Activated CD4-positive, alpha-beta T cell treated with anti-CD3 and anti-CD28 coated beads, Interleukin-2, Interleukin-4, amounts not matched to agents 100 ng/mL and 50 ng/mL, durations not matched to agents 16 hours and 8 hours (primary cell): ENCODE results near the gene ST6GALNAC6.

Source experiments
- DNase-seq: peaks from one replicate; pipeline ENCODE4 v3.0.0-alpha.2; 2020; ENCODE audit warnings: low spot score

The ST6GALNAC6 gene

DNA sequence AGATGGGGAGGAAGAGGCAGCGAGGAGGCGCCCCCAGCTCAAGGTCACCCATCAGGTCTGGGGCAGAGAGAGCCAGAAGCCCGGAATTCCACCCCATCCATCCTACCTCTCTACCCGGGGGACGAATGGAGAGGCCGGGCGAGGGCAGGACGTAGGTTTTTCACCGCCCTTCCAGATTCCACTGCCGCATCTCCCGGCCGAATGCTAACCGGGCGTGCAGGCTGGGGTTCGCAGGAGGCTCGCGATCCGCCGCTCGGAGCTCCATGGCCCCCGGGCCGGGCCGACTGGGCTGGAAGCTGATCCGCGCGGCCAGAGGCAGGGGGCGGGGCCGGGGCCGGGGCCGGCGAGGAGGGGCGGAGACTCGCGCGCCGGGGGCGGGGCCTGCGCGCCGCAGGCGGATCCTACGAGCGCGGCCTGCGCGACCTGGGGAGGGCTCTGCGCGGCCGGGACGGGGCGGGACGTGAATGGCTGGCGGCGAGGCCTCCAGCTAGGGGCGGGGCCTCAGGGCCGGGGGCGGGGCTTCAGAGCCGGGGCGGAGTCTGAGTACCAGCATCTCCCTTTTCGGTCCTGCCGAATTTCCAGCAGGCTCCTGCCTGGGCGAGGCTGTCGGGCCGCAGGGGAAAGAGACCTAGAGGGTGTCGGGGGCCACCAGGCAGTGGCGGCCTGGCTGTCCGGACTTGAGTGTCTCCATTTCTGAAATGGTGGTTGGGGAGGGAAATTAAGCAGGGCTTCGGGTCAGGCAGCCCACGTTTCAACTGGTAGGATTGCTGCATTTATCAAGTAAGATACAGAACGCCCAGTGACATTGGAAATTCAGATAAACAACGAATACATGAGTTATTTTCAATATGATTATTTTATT lies 17.5 kb upstream of the ST6GALNAC6 start, which contains the start of gene ST6GALNAC4:
Gene ST6GALNAC4, minus strand, starts transcription at position 322 of the 862 bp plus-strand sequence. CDS start 622 bp downstream, outside the sequence.
- DNase-seq, result peak; percentile 95

GRCh38 chr9:127915801-127916719 lies 16.7 kb upstream of the ST6GALNAC6 start:
- no peak for DNase-seq

GRCh38 chr9:127915325-127915752 lies 15.9 kb upstream of the ST6GALNAC6 start:
- DNase-seq, result no peak

DNA sequence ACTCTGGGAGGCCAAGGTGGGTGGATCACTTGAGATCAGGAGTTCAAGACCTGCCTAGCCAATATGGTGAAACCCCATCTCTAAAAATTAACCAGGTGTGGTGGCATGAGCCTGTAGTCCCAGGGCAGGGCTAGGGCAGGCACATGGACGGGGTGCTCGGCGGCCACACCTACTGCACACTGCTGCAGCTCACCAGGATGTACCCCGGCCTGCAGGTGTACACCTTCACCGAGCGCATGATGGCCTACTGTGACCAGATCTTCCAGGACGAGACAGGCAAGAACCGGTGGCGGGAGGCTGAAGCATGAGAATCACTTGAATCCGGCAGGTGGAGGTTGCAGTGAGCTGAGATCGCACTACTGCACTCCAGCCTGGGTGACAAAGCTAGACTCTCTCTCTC lies 14.3 kb upstream of the ST6GALNAC6 start:
- DNase-seq, result no peak

DNA sequence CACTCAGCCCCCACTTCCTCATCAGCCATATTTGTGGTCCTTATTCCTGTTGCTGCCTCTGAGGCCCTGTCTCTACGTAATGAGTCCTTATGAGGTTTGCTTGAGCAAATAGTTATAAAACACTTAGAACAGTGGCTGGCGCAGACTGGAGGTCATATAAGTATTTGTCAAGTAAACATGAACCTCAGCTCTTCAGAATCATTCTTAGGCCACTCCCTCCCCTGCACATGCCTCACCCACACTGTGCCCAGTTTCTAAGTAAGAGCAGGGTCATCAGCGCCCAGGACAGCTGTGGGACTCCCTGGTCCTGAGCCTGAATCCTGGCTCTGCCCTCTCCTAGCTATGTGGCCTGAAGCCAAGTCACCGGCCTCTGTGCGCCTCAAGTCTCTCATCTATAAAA lies 13.5 kb upstream of the ST6GALNAC6 start:
- DNase-seq, result no peak

GRCh38 chr9:127912296-127912695 lies 12.9 kb upstream of the ST6GALNAC6 start:
- no peak for DNase-seq

DNA sequence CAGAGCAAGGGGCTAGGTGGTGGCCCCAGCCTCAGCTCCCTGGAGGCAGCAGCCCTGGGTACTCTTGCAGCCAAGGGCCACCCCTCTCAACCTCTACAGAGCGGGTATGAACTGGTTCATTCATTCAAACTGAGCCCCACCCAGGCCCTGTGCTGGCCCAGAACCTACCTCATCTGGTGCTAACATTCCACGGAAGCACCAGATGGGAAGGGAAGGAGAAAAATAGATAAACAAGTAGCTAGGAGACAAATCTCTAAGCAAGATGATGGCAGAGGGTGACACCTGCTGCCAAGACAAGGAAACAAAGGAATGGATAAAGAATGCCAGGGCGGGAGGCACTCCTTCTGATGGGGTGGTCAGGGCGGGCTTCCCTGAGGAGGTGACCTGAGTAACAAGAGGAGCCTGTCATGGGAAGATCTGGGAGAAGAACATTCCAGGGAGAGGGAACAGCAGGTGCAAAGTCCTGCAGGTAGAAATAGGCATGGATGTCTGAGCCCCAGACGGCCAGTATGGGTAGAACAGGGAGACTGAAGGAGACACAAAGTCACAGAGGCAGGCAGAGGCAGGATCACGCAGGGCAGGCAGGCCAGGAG lies 11.3 kb upstream of the ST6GALNAC6 start:
- DNase-seq, result no peak

GRCh38 chr9:127909839-127910273 lies 10.5 kb upstream of the ST6GALNAC6 start:
- no peak for DNase-seq

DNA sequence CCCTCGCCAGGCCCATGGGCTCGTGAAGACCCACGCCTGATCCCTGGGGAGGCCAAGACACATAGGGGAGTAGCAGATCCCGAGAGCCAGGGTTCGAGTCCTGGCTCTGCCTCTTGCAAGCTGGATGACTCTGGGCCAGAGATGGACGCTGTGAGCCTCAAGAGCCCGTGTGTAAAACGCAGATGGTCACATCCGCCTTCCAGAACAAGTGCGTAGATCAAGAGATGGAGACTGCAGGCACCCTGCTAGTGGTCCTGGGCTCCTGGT lies 9.2 kb upstream of the ST6GALNAC6 start:
- DNase-seq, result no peak

DNA sequence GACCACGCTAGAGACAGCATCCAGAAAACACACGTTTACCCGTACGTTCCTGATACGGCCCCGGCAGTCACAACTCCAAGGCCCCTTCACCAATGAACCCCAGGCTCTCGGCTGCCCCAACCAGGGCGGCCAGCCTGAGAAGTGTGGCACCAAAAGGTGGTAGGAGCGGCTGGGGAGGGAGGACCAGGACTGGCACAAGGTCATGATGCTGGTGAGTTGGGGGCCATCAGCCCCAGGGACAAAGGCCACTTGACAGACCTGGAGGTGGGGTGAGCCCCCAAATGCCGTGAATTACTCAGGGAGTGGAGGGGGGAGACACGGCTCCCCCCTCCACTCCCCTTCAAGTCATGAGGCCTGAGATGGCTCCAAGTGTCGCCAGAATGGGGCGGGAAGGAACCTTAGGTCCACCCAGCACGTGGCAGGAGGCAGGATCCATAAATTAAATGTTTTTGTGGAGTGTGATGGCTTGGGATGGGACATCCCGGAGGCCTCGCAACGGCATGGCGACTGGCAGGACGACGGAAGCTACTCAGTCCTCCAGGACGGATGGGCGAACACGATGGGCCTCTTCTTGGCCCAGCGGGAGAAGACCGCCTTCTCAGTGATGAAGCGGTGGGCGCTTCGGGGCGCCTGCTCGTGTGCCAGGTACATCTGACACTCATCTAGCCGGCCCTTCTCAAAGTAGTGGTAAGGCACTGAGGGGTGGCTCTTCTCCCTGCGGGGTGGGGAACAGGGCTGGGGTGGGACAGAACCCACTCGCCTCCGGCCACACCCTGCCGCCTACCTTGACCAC lies 8.7 kb upstream of the ST6GALNAC6 start:
- DNase-seq, result no peak

- no peak for DNase-seq
Measured at GRCh38 chr9:127905788-127906191, 6.4 kb upstream of the ST6GALNAC6 start.

GRCh38 chr9:127905004-127905728 lies 5.8 kb upstream of the ST6GALNAC6 start:
- peak; percentile 69 for DNase-seq

DNA sequence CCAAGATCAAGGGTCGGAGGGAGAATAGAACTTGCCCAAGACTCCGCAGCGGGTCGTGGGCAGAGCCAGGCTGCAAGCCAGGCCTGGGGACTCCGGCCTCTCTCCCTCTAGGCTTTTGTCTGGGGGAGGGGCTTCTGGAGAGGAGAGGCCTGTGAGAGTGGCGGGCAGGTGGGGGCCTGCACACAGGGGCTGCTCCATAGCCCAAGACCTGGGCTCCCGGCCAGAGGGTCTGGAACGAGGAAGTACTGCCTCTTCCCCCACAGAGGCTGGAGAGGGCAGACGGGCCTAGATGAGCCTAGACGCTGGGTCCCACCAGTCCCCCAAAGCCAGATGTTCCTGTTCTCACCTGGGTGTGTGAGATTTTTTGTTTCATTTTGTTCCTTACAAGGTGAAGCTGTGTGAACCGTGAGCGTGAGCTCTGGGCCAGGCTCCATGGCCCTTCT lies 5.2 kb upstream of the ST6GALNAC6 start:
- DNase-seq, result no peak

DNA sequence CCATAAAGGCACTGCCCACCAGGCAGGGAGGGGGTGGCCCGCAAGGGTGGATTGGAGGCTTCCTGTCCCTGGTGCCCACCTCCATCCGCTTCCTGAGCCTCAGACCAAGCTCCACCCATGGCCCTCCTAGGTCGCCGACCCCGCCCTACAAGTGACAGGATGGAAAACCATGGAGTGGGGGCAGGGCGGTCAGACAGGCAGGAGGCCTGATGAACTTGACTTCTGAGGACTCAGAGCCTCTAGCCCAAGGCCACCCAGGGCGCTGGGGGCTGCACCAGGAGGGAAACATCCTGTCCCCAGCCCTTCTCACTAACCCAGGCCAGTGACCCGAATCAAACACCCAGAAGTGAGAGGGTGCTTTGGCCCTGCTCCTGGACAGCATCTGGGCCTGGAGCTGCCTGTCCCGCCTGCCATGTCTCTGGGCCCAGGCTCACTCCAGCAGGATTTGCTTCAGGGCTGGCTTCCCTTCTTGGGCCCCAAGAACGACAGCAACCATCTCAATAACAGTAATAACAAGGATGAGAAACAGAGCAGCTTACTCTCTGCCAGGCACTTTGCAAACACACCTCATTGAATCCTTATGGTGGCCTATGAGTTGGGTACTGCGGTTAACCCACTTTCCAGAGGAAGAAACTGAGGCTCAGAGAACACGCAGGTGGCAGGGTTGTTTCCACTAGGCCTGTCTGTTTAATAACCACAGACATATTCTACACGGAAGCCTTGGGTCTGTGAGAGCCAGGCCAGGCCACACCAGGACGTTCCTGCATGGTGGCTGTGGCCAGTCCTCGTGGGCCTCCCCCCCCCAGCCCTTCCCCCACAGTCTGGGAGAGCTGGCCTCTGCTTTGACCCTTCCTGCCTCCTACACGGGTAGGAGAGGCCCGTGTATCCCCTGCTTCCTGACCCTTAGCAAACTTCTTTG lies 4.4 kb upstream of the ST6GALNAC6 start:
- peak; percentile 87 for DNase-seq

DNA sequence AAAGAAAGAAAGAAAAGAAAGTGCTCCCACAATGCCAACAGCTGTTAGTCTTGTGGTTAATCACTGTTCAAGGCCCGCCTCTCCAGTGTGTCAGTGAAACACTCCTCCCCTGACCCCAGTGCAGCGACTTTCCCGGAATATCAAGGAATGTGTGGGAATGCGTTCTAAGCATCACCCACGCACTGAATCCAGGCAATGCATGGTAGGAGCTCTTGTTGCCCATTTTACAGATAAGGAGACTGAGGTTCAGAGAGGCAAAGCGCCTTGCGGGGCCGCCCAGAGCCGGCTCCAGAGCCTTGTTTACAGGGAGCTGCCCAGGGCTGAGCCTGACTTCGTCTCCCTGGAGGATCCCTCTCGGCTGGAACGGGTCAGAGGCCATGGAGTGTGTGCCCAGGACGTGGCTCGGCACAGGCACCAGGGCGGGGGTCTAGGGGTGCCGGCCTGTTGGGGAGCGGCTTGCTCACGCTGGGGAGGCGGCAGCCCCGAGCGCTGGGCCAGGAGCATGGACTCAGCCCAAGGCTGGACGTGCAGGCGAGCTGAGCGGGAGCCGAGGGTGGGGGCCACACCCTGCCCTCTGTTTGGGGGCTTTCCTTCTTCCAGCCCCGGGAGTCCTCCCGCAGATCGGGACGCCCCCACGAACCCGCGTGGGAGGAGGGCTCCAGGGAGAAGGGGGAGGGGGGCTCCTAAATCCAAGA lies 823 bp downstream of the ST6GALNAC6 start:
- no peak for DNase-seq

DNA sequence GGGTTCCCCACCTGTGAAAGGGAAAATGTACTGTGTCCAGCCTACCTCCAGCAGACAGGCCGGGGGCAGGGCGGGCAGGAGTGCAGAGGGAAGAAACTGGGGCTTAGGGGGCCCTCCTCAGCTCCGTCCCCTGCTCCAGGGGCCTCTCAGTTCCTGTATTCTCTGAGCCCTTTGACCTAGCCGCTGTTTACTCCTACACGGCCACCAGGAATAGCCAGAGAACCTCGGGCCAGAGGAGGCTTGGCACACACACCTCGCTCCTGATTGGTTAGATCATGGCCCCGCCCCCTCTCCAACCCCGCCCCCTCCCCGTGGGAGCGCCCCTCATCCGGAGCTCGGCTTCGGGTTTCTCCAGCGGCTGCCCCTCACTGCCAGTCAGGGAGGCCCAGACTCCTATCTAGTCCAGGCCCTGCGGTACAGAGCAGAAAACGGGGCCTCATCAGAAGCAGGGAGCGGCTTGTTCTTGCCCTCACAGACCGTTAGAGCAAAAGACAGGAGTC lies 2.2 kb downstream of the ST6GALNAC6 start:
- DNase-seq, result no peak

DNA sequence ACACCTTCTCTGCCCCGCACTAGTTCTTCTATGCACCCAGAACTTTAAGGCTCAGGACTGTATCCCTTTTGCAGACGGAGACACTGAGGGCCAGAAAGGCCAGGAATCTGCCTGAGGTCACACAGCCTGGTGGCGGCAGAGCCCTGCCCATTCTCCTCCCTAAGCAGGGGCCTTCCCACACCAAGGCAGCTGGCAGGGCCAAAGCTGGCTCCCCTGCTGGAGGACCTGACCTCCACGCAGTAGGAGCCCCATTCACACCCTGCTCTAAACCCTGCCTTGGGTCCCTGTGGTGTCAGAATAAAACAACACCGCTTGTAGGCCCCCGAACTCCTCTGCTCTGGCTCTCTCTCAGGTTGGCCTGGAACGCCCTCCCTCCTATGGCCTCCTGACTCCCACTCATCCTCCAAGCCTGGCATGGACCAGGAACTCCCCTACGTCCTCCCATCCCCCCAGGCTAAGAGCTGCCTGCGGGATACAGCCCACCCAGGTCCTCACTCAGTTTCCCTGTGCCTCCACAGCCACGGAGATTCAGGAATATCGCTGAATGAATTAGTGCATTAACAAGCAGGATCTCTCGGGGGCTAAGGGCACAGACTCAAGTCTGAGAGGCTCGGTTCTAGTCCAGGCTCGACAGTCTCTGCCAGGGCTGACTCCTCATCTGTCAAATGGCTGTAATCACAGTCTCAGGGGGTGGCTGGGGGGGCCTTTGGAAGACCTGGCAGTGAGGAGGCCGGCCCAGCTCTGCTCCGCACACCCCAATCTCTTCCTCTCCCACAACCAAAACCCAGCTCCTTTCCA lies 2.8 kb downstream of the ST6GALNAC6 start:
- no peak for DNase-seq

DNA sequence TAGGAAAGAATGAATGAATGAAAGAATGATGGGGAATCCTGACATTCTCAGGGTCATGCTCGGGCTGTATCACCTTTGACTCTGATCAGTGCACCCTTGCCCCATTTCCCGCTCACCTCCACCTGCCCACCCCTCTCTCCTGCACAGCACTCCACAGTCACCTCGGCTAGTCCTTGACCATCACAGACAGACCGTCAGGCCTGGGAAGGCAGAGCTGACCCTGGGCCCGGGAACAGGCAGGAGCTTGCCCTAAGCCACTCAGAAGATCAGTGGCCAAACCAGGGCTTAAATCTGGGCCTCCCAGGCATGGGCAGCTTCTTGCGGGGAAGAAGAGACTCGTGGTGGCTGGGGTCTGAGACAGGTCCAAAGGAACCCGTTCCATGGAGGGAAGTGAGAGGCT lies 3.6 kb downstream of the ST6GALNAC6 start:
- no peak for DNase-seq
